Panc1 (cell line): ENCODE data around the gene PDE9A. TPM values are rescaled to one million over a fixed set of nuclear protein-coding genes. Genes with fewer than 3 reads are reported as not detected.

Source experiments
- ATAC-seq: fragments of 200-7000 bp; cut with Tn5 transposase; 2 replicates; pipeline ENCODE4 v1.9.1; 2020; ENCODE audit warnings: mild to moderate bottlenecking, moderate library complexity
- BruUV-seq: library from RNA; stranded (reverse); fragments of 400-500 nt; replicated peaks from 2 replicates; lab custom pipeline; 2021; lab: Mats Ljungman, UMichigan
- CTCF ChIA-PET: fragments of 300-600 bp; sonication (Branson Sonifier 250); formaldehyde crosslinking; loops from one replicate; lab custom pipeline; 2022; ENCODE audit warnings: antibody characterized with exemption; lab: Charles Lee
- POLR2A ChIA-PET: fragments of 300-600 bp; sonication (Branson Sonifier 250); formaldehyde crosslinking; loops from one replicate; lab custom pipeline; 2022; ENCODE audit warnings: antibody characterized with exemption; lab: Charles Lee
- DNase-seq: peaks from one replicate; pipeline ENCODE4 v3.0.0-alpha.2; 2010; ENCODE audit warnings: low read depth, low spot score
- H3K27ac ChIP-seq: 2 replicates; pipeline ENCODE4 v1.5.1; 2011; ENCODE audit warnings: mild to moderate bottlenecking, low read length, inconsistent platforms
- H3K27me3 ChIP-seq: fragments of 200-500 bp; sonication (Bioruptor generic); 2 replicates; pipeline ENCODE4 v1.6.0; 2014; ENCODE audit warnings: low read length, inconsistent platforms; ENCODE audit not compliant: control insufficient read depth, insufficient read depth
- H3K36me3 ChIP-seq: fragments of 200-500 bp; sonication (Bioruptor generic); 2 replicates; pipeline ENCODE4 v1.5.1; 2014; ENCODE audit warnings: inconsistent platforms, mild to moderate bottlenecking, low read length, moderate library complexity; ENCODE audit not compliant: control insufficient read depth, insufficient read depth
- H3K4me1 ChIP-seq: 2 replicates; pipeline ENCODE4 v1.5.1; 2011; ENCODE audit warnings: inconsistent platforms, mild to moderate bottlenecking, low read length, moderate library complexity; ENCODE audit not compliant: control insufficient read depth, insufficient read depth
- H3K4me3 ChIP-seq, 2 experiments: 2 replicates each; pipeline ENCODE4 v1.5.1; 2011 to 2012; ENCODE audit warnings: low read depth in 2 of 2, low read length in 2 of 2, mild to moderate bottlenecking in 2 of 2, inconsistent platforms in 1 of 2, moderate library complexity in 1 of 2
- H3K9me3 ChIP-seq: fragments of 200-500 bp; sonication (Bioruptor generic); 2 replicates; pipeline ENCODE4 v1.5.1; 2014; ENCODE audit warnings: low read depth, mild to moderate bottlenecking, inconsistent platforms, low read length, moderate library complexity; ENCODE audit not compliant: control insufficient read depth, insufficient read depth
- CTCF ChIP-seq: fragments of 450-650 bp; IDR thresholded peaks from 2 replicates; pipeline ENCODE4 v1.5.1; 2017; ENCODE audit warnings: mild to moderate bottlenecking
- POLR2AphosphoS5 ChIP-seq: IDR thresholded peaks from 2 replicates; pipeline ENCODE4 v1.6.1; 2012; ENCODE audit warnings: mild to moderate bottlenecking, low read depth, low read length, moderate library complexity
- REST ChIP-seq, 2 experiments: IDR thresholded peaks; 2 replicates each; pipeline ENCODE4 v1.6.1; 2011 to 2012; ENCODE audit warnings: low read depth in 2 of 2, control low read depth in 1 of 2, low read length in 1 of 2, mild to moderate bottlenecking in 1 of 2, moderate library complexity in 1 of 2; ENCODE audit not compliant: insufficient read depth in 1 of 2
- SIN3A ChIP-seq: IDR thresholded peaks from 2 replicates; pipeline ENCODE4 v1.6.1; 2012; ENCODE audit warnings: low read depth, mild to moderate bottlenecking, low read length, moderate library complexity, borderline replicate concordance; ENCODE audit not compliant: insufficient read depth
- TCF7L2 ChIP-seq: IDR thresholded peaks from 2 replicates; pipeline ENCODE4 v1.6.1; 2011; ENCODE audit warnings: mild to moderate bottlenecking, low read depth, low read length, inconsistent platforms
- in situ Hi-C: cut with HindIII; loops from 2 replicates; pipeline ENCODE4 v1.10.0; 2016; ENCODE audit warnings: low sequenced_read_pairs, low pct_unique_long_range_greater_than_20kb
- intact Hi-C: fragments of 100-400 bp; cut with micrococcal nuclease; formaldehyde crosslinking; loops from one replicate; pipeline ENCODE4 v1.10.0; 2022; ENCODE audit not compliant: unreplicated experiment
- total RNA-seq: library from RNA; stranded (reverse); gene quantifications from one replicate; pipeline ENCODE4 v1.2.1, GENCODE V29; 2021; ENCODE audit not compliant: unreplicated experiment

Gene PDE9A
- total RNA-seq, 1 experiment from 2014 or later = 0.72 TPM

- no peak overlapping the region for H3K4me3 ChIP-seq
- intact Hi-C loops = no loop called here
Measured at GRCh38 chr21:42809171-42809570, 155.8 kb downstream of the PDE9A start.

More at GRCh38 chr21:42809171-42809570, 155.8 kb downstream of the PDE9A start:
- ATAC-seq = no peak
- TF ChIP-seq CTCF = no peak
- no peak for TF ChIP-seq TCF7L2
- no peak for TF ChIP-seq REST (IDR thresholded peaks at IDR 0.05; ENCODE audit: insufficient read depth in 1 of 2, low read depth in 2 of 2, low read length in 1 of 2)
- TF ChIP-seq SIN3A = no peak
- no peak for TF ChIP-seq POLR2AphosphoS5
- ChIA-PET POLR2A (interaction anchor here (0.7 kb wide), 1 partner anchor 83 kb away, joined by 3 read pairs; no protein-coding TSS in a partner anchor), CTCF (no interaction called here)
- BruUV-seq = no TSS peak
- no peaks in the 10 kb centered on the region for H3K27me3 ChIP-seq
- no peaks in the 10 kb centered on the region for H3K4me1 ChIP-seq
- no peaks in the 10 kb centered on the region for H3K36me3 ChIP-seq
- H3K9me3 ChIP-seq = no peaks in the 10 kb centered on the region
- in situ Hi-C loops = no loop called here
- no peak overlapping the region for H3K27ac ChIP-seq
- DNase-seq = no peak
